ENCODE results near the gene DYNLT2.

DNA sequence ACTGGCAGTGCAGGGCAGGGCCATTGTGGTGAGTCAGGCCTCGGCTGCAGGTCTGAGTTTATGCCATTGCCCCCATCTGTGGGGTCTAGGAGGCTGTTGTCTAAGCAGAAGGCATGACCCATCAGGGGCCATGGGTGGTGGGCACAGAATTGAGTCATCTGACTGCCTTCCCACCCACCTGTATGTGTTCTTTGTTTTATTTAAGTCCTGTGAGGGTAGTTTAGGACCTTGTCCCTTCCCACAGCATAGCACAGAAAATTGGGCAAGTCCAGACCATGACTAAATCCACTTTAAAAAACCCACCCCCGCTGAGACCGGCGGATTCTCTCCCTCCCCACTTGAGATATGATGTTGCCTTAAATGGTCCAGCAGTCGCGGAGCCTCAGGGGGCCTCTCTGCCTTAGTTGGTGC, 40.4 kb upstream of the DYNLT2 start:
- TF ChIP-seq CTCF (IDR thresholded peaks at IDR 0.05; ENCODE audit: low read depth, low read length) (no peak), POLR2A (IDR thresholded peaks at IDR 0.05; ENCODE audit: extremely low read depth, insufficient read length) (no peak)

All from NB4 (cell line).